Amygdala (tissue), 56 donors: ENCODE measurements around the gene PCBP3.

ENCODE experiments used
- DNase-seq, 56 donors: peaks; one replicate each; lab custom pipeline; 2025; lab: John Stamatoyannopoulos, UW

PCBP3 gene

DNA sequence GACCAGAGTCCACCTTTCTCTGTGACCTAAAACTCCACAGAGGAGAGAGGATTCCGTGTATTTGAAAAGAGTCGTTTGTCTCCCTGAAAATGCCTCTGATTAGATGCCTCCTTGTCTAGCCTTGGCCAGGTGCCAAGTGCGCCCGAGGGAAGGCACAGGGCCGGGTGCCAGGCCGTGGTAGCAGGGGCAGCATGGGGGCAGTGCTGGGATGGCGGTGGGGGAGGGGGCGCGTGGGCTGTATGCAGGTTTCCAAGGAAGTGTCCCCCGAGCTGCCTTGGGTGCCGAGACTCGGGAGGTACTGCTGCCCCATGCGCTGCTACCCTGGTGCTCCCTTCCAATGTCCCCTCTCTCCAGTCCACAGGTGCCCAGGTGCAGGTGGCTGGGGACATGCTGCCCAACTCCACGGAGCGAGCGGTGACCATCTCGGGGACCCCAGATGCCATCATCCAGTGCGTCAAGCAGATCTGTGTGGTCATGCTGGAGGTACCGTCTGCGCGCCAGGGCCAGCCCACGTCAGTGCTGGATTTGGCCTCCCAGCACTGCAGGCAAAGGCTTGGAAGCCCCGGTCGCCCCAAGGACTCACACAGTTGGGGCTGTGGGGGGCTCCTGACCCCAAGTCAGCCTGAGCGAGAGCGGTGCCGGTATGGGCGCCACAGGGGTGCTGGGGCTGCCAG, 267.2 kb downstream of the PCBP3 start:
- DNase-seq, result peak in 25 of 56 donors; percentile 4 to 68 (median 26)

DNA sequence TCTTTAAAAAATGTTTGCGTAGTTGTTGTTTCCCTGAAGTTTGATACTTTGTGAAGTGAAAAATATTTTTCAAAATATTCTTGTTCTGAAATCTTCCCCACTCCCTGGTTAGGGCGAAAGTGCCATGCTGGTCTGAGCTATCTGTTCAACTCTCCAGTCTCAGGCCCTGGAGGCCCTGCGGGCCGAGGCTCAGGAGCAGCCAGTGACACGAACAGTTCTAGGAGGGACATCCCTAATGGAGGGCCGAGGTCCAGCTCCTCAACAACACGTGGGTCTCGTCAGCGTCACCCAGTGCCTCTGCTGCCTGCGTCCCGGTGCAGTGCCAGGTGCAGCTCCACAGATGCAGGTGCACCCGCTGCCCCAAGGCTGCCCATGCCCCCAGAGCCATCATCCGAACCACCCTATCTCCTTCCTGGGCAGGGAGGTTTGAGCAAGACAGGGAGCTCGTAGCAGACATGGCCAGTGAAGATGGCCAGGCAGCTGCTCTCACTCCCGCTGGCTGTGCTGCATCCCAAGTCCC, 268.3 kb downstream of the PCBP3 start:
- DNase-seq, result no peak

DNA sequence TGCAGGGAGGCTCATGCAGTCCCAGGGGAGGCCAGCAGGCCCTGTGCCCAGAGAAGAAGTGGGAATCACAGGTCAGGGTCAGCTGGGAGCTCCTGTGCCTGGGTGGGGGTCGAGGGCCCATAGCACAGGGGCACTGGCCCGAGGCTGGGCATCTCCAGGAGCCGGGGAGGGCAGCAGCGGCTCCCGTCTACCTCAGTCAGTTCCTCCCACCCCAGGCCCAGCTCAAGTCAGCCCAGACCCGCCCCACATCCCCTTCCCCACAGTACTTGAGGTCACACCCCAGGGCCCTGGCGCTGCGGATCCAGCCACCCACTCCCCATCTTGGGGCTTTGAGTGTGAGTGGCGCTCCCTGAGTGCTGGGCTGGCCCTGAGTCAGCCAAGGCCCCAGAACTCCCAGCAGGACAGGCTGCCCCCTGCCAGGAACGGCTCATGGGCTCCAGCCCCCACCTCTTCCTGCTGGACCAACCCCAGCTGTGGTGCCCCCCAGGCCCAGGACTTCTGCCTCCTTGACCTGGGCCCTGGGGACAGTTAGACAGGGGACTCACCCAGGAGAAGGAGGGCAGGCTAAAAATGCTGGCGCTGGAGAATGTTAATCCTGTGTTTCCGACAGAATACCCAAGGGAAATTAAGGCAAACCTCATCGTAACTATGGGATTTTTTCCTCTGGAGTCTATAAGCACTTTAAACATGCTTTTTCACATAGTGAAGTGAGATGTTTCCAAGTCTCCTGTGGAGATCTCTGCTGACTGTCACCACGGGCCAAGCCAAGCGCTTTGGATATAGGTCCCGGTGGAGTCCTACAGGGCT, 269.3 kb downstream of the PCBP3 start:
- DNase-seq, result no peak

DNA sequence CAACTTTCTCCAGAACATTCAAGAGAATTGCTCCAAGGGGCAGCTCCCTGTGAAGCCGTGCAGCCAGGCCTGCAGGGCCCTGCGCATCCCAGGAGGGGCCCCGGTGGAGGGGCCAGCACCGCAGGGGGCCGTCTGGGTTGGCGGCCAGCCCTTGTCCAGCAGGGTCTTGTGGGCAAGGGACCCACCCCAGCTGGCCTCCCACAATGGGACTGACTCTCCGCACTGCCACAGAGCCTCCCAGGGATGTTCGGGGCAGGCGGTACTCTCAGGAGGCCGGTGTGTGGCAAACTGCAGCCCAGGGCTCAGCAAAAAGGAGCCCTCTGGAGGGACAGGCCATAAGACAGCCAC, 269.9 kb downstream of the PCBP3 start:
- no peak for DNase-seq

DNA sequence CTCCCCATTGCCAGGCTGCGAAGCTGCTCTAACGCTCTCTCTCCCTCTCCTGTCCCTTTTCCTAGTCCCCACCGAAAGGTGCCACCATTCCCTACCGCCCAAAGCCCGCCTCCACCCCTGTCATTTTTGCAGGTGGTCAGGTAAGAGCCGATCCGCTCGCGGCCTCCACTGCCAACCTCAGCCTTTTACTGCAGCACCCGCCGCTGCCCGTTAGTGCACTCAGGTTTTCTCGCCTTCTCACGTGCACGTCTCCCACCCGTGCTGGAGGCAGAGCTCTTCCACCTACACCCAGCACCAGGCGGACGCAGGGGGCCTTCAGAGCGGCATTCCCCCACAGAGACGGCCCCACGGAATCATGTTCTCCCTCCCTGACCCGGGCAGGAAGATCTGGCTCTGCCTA, 270.4 kb downstream of the PCBP3 start:
- no peak for DNase-seq

DNA sequence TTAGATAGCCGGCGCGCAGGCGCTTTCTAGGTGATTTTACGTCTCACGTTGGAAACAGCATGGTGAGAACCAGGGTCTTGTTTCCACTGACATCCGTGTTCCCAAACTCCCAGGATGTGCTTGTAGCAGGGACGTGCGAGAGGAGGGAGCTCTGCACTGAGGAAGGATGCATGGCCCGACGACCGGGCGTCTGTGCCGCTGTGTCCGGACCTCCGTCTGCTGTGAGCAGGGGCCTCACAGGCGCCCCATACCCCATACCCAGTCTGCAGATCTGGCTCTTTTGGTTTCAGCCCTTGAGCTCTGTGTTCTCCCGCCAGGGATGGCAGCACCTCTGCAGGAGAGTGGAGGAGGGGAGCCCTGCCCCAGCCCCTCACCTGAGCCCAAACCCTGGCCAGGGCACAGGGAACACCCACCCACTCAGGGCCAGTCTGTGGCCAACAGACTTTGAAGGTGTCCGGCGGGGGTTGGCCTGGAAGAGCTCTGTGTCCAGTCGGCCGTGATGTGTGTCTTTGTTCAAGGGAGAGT, 270.9 kb downstream of the PCBP3 start:
- DNase-seq, result no peak

DNA sequence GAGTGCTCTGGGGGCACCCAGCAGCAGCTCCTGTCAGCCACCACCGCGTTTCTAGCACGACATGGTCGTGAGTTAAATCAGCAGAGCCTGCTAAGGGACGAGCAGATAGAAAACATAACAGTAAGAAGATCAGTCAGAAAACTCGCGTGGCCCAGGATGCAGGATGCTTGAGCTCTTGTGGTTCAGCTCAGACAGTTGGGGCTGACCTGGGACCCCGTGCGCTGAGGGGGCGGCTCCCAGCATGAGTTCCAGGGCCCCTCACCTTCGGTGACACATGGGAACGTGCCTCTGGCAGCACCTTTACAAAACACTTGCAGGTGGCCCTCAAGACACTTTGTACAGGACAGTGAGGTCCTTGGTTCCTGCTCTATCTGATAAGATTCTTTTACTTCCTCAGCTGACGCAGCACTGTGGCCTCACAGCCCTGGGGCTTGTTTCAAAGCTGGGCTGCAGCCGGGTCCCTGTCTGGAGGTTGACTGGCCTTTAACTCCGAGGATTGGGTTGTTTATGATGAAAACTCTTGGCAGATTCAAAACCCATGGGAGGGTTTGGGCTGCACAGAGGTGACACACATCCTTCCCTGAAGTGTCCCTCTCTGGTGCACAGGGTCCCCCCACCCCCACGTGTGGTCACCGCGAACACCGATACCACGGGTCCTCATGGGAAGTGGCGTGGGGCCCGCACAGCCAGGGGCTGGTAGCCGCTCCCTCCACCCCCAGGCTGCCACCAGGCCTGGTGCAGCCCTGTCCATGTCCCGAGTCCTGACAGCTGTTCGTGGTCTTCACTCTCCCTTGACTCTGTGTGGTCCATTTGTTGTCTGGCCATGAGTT, 272.7 kb downstream of the PCBP3 start:
- DNase-seq, result no peak

DNA sequence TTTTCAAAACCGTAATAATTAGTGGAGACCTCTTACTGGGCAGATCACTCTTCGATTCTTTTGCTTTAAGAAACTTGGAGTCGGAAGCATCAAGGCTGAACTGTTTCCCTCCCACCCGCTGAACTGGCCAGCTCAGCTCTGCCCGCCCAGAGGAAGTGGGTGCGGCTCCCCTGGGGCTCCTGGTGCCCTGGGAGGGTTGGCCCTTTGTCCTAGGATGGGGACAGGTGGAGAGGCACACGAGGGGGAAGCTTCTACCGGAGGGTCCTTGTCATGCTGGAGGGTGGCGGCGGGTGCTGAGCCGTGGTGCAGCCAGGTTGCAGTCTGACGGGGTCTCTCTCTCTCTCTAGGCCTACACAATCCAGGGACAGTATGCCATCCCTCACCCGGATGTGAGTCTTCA, 273.7 kb downstream of the PCBP3 start:
- no peak for DNase-seq

DNA sequence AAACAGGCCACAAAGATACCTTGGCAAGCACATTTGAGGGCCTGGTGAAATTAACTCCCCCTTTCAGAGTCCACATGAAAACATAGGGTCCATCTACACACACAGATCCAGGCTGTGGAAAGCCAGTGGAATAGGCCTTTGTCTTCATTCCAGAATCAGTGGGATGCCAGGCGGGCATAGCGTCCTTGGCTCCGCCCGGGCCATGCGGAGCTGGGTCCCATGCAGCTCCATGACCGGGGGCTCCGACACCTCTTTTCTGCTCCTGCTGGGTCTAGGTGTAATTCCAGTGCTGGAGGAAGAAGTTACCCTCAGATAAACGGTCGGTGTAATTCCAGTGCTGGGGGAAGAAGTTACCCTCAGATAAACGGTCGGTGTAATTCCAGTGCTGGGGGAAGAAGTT, 274.5 kb downstream of the PCBP3 start:
- no peak for DNase-seq

DNA sequence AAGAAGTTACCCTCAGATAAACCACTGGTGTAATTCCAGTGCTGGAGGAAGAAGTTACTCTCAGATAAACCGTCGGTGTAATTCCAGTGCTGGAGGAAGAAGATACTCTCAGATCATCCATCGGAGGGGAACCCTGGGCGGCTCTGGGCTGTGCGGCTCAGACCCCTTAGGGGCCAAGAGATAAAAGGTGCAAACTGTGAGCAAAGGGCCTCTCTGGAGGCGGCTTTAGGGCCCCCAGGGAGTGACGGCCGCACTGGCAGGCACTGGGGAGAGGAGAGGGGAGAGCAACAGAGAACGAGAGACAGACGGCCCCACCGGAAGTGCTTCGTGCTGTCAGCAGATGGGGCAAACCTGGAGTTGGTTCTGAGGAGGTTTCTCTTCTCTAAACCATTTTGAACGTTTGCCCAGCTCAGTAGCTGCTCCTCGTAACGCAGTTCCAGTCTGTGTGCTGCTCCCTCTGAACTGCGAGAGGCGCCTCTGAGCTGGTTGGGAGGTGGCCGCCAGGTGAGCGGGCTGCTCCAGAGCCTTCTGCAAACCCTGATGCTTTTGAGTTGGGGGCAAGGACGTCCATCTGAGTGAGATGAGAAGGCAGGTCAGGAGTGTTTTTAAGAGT, 275.4 kb downstream of the PCBP3 start:
- DNase-seq, result no peak

DNA sequence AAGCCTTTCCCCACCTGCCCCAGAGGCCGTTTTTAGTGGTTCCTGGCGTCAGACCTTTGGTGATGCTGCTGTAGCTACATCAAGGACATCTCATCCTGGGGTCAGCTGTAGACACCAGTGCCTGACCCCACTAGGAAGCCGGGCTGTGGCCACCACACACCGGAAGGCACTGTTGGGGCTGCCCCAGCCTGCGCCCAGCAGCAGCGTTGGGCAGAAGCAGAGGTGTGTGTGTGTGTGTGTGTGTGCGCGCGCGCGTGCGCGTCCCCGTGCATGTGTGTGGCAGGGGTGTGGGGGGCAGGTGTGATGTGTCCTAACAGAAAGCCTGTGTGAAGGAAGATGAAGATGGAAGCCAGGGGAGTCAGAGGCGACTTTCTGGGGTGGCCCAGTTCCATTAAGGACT, 276.1 kb downstream of the PCBP3 start:
- no peak for DNase-seq

DNA sequence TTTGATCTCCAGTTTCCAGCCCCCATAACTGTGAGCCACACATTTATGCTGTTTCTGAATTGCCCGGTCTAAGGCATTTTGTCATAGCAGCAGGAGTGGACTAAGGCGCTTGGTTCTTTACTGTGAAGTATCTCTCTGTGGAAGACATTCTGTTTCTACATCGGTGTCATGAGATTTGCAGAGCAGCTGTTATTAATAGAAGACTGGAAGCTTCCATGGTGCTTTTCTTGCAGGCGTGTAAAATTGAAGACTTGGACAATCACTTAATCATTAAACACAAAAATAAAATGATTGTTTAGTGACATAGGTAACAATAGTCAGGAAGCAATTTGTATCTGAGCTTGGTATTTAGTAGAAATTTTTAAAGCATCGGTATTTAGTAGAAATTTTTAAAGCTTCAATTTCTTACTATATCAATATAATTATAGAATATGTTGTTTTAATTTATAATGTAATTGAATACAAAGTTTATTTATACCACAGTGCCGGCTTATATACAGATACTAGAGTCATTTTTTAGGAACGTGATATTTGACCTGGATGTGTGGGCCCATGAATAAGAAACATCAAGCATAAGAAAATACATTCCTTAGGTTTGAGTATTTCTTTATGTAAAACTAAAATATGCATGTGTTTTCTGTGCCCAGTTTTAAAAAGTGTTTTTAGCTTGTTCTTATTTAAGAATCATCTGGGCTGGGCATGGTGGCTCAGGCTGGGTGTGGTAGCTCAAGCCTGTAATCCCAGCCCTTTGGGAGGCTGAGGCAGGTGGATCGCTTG, 277.5 kb downstream of the PCBP3 start:
- no peak for DNase-seq

DNA sequence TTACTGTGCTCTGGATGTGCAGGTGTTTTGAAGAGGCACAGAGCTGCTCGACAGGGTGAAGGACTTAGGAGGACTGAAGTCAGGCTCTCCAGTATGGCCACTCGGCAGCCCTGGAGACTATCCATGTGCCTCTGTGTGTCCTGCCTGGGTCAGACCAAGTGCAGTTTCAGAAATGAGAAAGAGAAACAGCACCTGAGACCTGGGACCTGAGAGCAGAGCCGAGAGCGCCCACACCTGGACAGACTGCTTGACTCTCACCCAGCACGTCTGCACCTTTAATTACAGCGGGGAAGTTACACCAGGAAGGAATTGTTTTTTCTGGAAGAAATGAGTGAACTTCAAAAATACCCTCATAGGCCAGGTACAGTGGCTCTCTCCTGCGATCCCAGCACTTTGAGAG, 278.4 kb downstream of the PCBP3 start:
- no peak for DNase-seq

DNA sequence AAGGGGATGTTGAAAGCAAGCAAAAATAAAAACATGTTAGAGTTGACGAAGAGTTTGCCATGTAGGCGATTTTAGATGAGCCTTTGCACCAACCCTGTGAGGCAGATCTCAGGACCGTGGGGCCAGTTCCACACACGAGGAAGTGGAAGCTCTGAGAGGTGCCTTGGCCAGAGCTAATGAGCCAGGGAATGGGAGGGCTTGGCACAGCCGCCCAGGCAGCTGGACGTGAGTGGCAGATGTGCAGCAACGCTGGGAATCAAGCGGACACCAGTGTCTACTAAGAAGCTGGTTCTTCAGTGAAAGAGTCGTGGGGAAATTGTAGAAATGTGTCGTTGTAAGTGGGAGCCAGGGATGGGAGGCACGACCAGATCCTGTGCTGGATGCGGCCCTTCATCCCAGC, 279.1 kb downstream of the PCBP3 start:
- DNase-seq, result peak in 17 of 56 donors; percentile 16 to 47 (median 29)

DNA sequence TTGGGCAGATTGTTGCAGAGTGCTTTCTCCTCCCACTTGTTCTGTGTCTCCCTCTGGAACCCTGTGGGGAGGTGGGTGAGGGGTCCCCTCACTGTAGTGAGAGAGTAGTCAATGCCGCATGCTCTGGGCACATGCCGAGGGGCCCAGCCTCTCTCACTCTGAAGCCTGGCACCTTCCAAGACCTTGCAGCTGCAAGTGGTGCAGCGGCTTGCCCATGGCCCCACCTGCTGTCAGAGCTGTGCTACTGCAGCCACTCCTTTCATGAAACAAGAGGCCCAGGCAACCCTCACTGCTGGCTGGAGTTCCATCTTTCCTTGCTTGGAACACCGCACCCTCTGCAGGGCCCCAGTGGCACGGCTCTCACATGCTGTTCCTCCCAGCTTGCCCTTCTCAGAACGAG, 279.6 kb downstream of the PCBP3 start:
- peak in 52 of 56 donors; percentile 12 to 87 (median 68) for DNase-seq

DNA sequence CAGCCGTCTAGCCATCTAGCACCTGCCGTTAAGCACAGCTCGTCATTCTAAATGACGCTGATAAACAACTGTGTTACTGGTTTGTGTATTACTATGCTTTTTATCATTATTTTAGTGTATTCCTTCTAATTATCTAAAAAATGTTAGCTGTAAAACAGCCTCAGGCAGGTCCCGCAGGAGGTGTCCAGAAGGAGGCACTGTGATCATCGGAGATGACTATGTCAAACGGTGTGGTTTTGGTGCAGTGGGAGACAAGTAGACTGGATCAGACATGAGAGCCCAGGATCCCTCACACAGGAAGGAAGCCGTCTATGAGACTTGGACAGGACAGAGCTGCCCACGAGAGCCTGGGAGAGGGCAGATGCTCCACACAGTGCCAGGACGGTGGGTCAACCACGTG, 282.8 kb downstream of the PCBP3 start:
- DNase-seq, result no peak

DNA sequence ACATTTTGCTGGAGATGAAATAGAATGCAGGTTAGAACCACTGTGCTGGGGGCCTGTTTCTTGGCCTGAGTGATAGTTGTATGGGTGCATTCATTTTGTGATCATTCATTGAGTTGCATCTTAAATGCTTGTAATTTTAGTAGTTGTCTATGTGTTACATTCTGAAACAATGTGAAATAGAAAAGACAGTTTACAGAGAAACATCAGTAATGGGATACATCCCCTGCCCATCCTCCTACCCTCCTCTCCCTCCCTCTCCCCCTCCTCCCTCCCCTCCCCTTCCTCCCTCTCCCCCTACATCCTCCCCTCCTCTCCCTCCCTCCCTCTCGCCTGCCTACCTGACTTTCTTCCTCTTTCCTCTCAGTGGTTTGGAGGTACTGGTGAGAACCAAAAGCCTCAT, 283.5 kb downstream of the PCBP3 start:
- no peak for DNase-seq

DNA sequence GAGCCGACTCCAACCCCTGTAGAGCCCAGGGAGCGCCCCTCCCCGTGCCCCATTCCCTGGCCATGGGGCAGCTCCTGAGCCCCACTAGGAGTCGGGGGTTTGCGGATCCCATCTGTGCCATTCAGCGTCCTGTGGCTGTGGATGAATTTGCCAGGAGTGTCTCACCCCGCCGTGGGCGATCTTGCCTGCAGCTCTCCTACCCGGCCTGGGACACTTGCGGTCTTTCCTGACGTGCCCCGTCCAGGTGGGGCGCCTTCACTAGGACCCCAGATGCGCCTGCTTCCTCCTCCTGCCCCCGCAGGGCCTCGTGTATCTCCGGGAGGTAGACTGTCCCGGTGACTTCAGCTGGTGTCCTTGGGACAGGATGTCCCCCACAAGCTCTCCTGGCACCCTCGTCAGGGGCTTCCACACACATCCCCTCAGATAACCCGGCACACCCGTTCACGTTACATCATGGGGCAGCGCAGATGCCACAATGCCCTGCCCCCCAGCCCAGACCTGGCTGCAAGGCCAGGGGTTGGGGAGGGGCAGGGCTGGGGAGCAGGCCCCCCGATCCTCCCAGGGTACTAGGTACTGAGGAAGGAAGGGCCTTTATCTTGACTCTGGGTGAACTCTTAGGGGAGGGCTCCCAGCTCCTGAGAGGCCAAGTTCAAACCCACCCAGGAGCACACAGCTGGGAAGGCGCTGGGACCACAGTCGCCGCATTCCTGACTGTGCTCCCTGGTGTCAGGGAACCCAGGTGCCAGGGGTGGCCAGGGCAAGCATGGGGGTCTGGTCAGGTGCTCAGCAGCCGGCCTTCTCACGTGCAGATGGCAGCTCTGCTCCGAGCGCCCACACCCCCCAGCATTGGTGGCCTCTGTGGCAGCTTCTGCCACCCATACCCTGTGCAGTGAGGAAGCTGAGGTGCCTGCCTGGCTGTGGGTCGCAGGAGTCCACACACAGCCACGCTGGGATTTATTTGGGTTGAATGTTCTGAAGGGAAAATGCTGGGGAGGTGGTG, 284.6 kb downstream of the PCBP3 start:
- no peak for DNase-seq
